Tibial nerve (tissue), 4 donors: ENCODE results near the gene ZNF423. TPM values are rescaled to one million over a fixed set of nuclear protein-coding genes. Genes with fewer than 3 reads are reported as not detected.

Experiments used
- DNase-seq, 2 donors: peaks; one replicate each; pipeline ENCODE4 v3.0.0-alpha.2; 2019; ENCODE audit warnings: low spot score in 2 of 2
- H3K27ac ChIP-seq, 4 donors: fragments of 200-600 bp; sonication (generic) in 3 of 4; one replicate each; pipeline ENCODE4 v1.5.1; 2017 to 2019; ENCODE audit warnings: mild to moderate bottlenecking in 1 of 4
- H3K27me3 ChIP-seq, 2 donors: fragments of 200-600 bp; sonication (generic) in 1 of 2; one replicate each; pipeline versions ENCODE4 v1.5.1 to v1.6.0; 2017 to 2019
- H3K36me3 ChIP-seq, 3 donors: fragments of 200-600 bp; sonication (generic); one replicate each; pipeline ENCODE4 v1.5.1; 2018 to 2019
- H3K4me1 ChIP-seq, 4 donors: fragments of 200-600 bp; sonication (generic) in 3 of 4; one replicate each; pipeline ENCODE4 v1.5.1; 2017 to 2019
- H3K4me3 ChIP-seq, 4 donors: fragments of 200-600 bp; sonication (generic) in 3 of 4; one replicate each; pipeline ENCODE4 v1.5.1; 2017 to 2019; ENCODE audit warnings: mild to moderate bottlenecking in 1 of 4, moderate library complexity in 1 of 4
- H3K9me3 ChIP-seq, 4 donors: fragments of 200-600 bp; sonication (generic) in 3 of 4; one replicate each; pipeline ENCODE4 v1.5.1; 2017 to 2019
- CTCF ChIP-seq, 5 experiments: fragments of 200-600 bp in 3 of 5; fragments of 450-650 bp in 2 of 5; sonication (generic) in 3 of 5; IDR thresholded peaks; one replicate each; pipeline ENCODE4 v1.5.1; 2016 to 2019; ENCODE audit warnings: antibody characterized with exemption in 5 of 5, mild to moderate bottlenecking in 3 of 5, moderate library complexity in 2 of 5
- EP300 ChIP-seq, 2 donors: sonication (generic); formaldehyde crosslinking; IDR thresholded peaks; one replicate each; pipeline ENCODE4 v1.6.1; 2017; ENCODE audit warnings: antibody characterized with exemption in 2 of 2, mild to moderate bottlenecking in 1 of 2
- POLR2A ChIP-seq, 2 donors: fragments of 450-650 bp; IDR thresholded peaks; one replicate each; pipeline ENCODE4 v1.6.1; 2017; ENCODE audit warnings: antibody characterized with exemption in 2 of 2, mild to moderate bottlenecking in 2 of 2, moderate library complexity in 2 of 2
- WGBS, 2 donors: methylation state at CpG; one replicate each; pipeline ENCODE4 v1.1.5; 2018; 5-methylcytosine and 5-hydroxymethylcytosine counted together
- total RNA-seq, 4 donors: library from RNA; depleted of rRNA; stranded (reverse); fragments of >200 nt; gene quantifications; one replicate each; pipeline ENCODE4 v1.1.0, GENCODE V29; 2016

The ZNF423 gene
- total RNA-seq, 4 donors from 2014 or later = 15.9 to 20.5 (median 18.5) TPM

GRCh38 chr16:49737541-49737940 is 118.4 kb downstream of the ZNF423 start:
- no peak for TF ChIP-seq CTCF (IDR thresholded peaks at IDR 0.05)
- no peak for TF ChIP-seq POLR2A (IDR thresholded peaks at IDR 0.05)
- no peak for TF ChIP-seq EP300 (IDR thresholded peaks at IDR 0.05)
- Histone ChIP-seq H3K27me3 (no peaks in the 10 kb centered on the region), H3K36me3 (no peaks in the 10 kb centered on the region), H3K4me3 (no peak overlapping the region), H3K4me1 (peaks cover 0 to 20% (median 0%) of the 10 kb centered on the region in 4 donors), H3K9me3 (no peaks in the 10 kb centered on the region), H3K27ac (no peak overlapping the region)
- 74 to 75% methylated on average over 9 of the region's 9 CpGs for WGBS, 2 donors
- DNase-seq = no peak

DNA sequence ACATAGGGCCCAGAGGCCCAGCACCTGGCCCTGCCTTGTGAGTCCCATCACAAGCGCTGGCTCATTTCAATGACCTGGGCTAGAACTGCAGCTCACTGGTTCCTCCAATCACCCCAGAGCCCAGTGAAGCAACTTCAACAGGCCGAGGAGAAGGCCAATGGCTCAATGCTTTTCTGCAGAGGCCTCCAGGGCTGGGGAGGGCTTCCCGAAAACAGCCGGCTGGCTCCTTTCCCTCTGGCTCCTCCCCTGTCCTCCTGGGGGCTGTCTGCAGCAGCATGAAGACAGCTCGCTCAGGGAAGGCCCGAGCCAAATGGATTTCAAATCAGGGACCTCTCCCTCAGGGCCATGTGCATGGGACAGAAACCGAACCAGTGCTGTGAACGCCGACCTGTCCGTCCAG is 121.6 kb downstream of the ZNF423 start:
- Histone ChIP-seq H3K36me3 (peaks cover 0 to 9% (median 0%) of the 10 kb centered on the region in 3 donors), H3K27ac (no peak overlapping the region), H3K27me3 (no peaks in the 10 kb centered on the region), H3K4me3 (no peak overlapping the region), H3K9me3 (peaks cover 0 to 10% (median 3%) of the 10 kb centered on the region in 4 donors), H3K4me1 (peaks cover 0 to 12% (median 0%) of the 10 kb centered on the region in 4 donors)
- peak in 1 of 2 donors; percentile 11 for DNase-seq
- TF ChIP-seq POLR2A (IDR thresholded peaks at IDR 0.05) (no peak), EP300 (IDR thresholded peaks at IDR 0.05) (no peak), CTCF (IDR thresholded peaks at IDR 0.05) (no peak)
- 63 to 67% methylated on average over 8 to 10 of the region's 10 CpGs for WGBS, 2 donors

DNA sequence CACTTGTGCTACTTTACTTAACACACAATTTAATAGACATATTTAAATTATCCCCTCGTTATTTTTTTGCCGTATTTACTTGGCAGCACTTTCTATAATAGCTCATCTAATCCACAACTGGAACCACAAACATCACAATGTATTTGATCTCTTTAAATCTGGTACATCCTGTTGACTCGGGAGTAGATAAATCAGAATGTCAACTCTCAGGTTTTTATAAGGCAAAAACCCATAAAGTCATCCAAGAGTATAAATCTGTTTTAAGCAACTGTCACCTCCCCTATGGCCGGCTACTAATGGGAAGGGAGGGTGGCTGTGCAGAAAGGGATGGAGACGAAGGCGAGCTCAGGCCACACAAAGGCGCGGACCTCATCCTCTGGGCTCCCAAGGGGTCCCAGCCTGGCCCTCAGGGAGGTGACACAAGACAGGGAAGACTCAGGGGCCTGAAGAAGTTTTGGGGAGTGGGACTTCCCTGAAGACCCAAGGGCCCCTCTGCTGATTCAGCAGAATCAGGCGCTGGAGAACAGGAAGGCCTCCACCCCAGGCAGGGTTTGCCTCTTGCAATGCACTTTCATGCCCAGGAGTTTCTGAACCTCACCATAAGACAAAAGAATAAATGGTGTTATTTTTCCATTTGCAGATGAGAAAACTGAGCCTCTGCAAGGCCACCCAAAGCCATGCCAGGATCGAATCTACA is 122.5 kb downstream of the ZNF423 start:
- Histone ChIP-seq H3K4me1 (peaks cover 0 to 12% (median 0%) of the 10 kb centered on the region in 4 donors), H3K36me3 (peaks cover 0 to 9% (median 0%) of the 10 kb centered on the region in 3 donors), H3K27ac (no peak overlapping the region), H3K4me3 (no peak overlapping the region), H3K27me3 (no peaks in the 10 kb centered on the region), H3K9me3 (peaks cover 0 to 13% (median 3%) of the 10 kb centered on the region in 4 donors)
- TF ChIP-seq POLR2A (IDR thresholded peaks at IDR 0.05) (no peak), EP300 (IDR thresholded peaks at IDR 0.05) (no peak), CTCF (IDR thresholded peaks at IDR 0.05) (no peak)
- no peak for DNase-seq
- 81 to 88% methylated on average over 10 of the region's 10 CpGs for WGBS, 2 donors

DNA sequence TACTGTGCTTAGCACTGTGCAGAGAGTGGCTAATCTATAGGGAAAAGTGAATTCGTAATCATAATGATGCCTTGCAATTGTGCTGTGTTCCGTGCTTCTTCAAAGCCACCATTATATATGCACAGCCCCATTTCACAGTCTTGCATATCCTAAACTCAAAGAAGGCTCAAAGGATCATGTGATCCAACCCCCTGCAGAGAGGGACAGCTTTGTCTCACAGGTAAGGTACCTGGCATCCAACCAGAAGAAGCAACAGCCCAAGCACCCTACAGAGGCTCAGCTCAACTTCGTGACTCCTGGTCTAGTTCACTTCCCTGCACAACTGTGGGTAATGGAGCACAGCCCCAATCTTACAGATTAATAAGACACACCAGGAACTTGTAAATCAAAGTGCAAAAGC is 124.0 kb downstream of the ZNF423 start:
- Histone ChIP-seq H3K4me1 (peaks cover 0 to 12% (median 0%) of the 10 kb centered on the region in 4 donors), H3K36me3 (peaks cover 0 to 9% (median 0%) of the 10 kb centered on the region in 3 donors), H3K9me3 (peaks cover 0 to 13% (median 3%) of the 10 kb centered on the region in 4 donors), H3K27me3 (no peaks in the 10 kb centered on the region), H3K27ac (no peak overlapping the region), H3K4me3 (no peak overlapping the region)
- WGBS, 2 donors = 94 to 95% methylated on average over 3 of the region's 3 CpGs
- TF ChIP-seq CTCF (IDR thresholded peaks at IDR 0.05) (no peak), EP300 (IDR thresholded peaks at IDR 0.05) (no peak), POLR2A (IDR thresholded peaks at IDR 0.05) (no peak)
- DNase-seq = no peak

GRCh38 chr16:49730772-49731171 is 125.1 kb downstream of the ZNF423 start:
- Histone ChIP-seq H3K27ac (no peak overlapping the region), H3K4me1 (peaks cover 0 to 12% (median 0%) of the 10 kb centered on the region in 4 donors), H3K9me3 (peaks cover 0 to 13% (median 3%) of the 10 kb centered on the region in 4 donors), H3K27me3 (no peaks in the 10 kb centered on the region), H3K36me3 (peaks cover 0 to 9% (median 0%) of the 10 kb centered on the region in 3 donors), H3K4me3 (no peak overlapping the region)
- TF ChIP-seq EP300 (IDR thresholded peaks at IDR 0.05) (no peak), CTCF (IDR thresholded peaks at IDR 0.05) (no peak)
- WGBS, 2 donors = 89 to 90% methylated on average over 12 of the region's 12 CpGs
- no peak for DNase-seq
